Upper lobe of left lung (tissue), 4 donors: ENCODE results near the gene YY2.

Source experiments
- EP300 ChIP-seq, 4 donors: sonication (generic); formaldehyde crosslinking; IDR thresholded peaks; one replicate each; pipeline ENCODE4 v1.5.1; 2017; ENCODE audit warnings: antibody characterized with exemption in 4 of 4, control low read depth in 2 of 4
- POLR2A ChIP-seq, 4 donors: fragments of 450-650 bp; IDR thresholded peaks; one replicate each; pipeline ENCODE4 v1.5.1; 2016 to 2017; ENCODE audit warnings: antibody characterized with exemption in 4 of 4, mild to moderate bottlenecking in 2 of 4
- POLR2AphosphoS5 ChIP-seq, 2 donors: sonication (generic); formaldehyde crosslinking; IDR thresholded peaks; one replicate each; pipeline ENCODE4 v1.5.1; 2017; ENCODE audit warnings: antibody characterized with exemption in 2 of 2
- TF ChIP-seq, protein P1 (sequence below), 6 experiments: fragments of 450-650 bp in 4 of 6; fragments of 200-600 bp in 2 of 6; sonication (generic) in 2 of 6; IDR thresholded peaks; one replicate each; pipeline ENCODE4 v1.5.1; 2016 to 2019; ENCODE audit warnings: antibody characterized with exemption in 6 of 6

DNA sequence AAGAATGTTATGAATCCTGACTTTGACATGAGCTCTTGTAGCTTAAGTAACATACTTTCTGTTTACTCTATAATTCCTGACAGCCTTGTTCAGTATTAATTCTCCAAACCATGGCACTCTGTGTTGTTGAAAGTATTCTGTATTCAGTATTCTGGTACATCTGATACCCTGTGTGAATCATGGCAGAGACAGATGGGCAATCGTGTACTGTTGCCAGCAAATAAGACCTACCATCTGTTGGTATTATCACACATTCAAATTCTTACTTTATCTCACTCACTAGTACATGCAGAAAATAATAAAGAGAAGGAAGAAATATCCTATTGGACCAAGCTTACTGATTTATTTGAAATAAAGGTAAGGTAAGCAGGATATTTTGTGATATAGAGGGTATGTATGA is 8.4 kb upstream of the YY2 start:
- TF ChIP-seq, protein P1, sequence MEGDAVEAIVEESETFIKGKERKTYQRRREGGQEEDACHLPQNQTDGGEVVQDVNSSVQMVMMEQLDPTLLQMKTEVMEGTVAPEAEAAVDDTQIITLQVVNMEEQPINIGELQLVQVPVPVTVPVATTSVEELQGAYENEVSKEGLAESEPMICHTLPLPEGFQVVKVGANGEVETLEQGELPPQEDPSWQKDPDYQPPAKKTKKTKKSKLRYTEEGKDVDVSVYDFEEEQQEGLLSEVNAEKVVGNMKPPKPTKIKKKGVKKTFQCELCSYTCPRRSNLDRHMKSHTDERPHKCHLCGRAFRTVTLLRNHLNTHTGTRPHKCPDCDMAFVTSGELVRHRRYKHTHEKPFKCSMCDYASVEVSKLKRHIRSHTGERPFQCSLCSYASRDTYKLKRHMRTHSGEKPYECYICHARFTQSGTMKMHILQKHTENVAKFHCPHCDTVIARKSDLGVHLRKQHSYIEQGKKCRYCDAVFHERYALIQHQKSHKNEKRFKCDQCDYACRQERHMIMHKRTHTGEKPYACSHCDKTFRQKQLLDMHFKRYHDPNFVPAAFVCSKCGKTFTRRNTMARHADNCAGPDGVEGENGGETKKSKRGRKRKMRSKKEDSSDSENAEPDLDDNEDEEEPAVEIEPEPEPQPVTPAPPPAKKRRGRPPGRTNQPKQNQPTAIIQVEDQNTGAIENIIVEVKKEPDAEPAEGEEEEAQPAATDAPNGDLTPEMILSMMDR (IDR thresholded peaks at IDR 0.05) = no peak
- TF ChIP-seq POLR2AphosphoS5 (IDR thresholded peaks at IDR 0.05) = no peak
- TF ChIP-seq EP300 (IDR thresholded peaks at IDR 0.05) = no peak
- TF ChIP-seq POLR2A (IDR thresholded peaks at IDR 0.05) = no peak
